Activated CD8-positive, alpha-beta memory T cell treated with anti-CD3 and anti-CD28 coated beads, Interleukin-2, amount 50 U/mL, for 24 hours (primary cell): ENCODE results near the gene KRTAP3-2.

Experiments used
- DNase-seq: peaks from one replicate; pipeline ENCODE4 v3.0.0-alpha.2; 2020; ENCODE audit errors: extremely low read depth

The KRTAP3-2 gene

DNA sequence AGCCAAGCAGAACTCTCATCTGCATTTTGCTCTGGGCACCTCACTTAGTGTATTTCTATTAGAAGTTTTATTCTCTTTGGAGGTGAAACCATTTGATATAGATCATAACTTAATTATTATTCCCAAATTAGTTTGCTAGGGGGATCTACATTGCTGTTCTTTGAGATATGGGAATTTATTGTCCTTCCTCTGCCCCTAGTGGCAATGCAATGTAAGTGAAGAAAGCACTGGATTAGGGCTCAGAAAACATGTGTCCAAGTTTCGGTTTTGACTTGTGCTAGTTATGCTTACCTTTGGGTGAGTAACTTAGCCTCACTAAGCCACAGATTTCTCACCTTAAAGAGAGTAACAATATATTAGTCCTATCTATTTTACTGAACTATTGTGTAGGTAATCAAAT, 35.9 kb downstream of the KRTAP3-2 start:
- no peak for DNase-seq

DNA sequence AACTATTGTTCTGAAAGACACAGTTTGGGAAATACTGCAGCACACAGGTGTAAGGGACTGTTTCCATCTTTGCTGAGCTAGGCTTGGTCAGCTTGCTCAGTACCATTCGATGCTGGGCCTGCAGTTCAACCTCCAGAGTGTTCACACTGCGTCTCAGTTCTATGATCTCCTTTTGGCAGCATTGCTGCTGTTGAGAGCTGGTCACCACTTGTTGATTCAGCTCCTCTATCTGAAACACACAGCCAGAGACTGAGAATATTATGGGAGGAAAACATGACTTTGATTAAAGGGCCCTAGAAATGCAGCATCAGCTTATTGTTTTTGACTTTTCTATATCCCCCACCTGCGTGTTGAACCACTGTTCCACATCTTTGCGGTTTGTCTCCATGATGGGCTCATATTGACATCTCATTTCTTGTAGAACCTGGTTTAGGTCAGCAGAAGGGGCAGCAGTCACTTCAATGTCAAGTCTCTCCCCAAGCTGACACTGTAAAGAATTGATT, 37.6 kb downstream of the KRTAP3-2 start:
- DNase-seq = no peak

DNA sequence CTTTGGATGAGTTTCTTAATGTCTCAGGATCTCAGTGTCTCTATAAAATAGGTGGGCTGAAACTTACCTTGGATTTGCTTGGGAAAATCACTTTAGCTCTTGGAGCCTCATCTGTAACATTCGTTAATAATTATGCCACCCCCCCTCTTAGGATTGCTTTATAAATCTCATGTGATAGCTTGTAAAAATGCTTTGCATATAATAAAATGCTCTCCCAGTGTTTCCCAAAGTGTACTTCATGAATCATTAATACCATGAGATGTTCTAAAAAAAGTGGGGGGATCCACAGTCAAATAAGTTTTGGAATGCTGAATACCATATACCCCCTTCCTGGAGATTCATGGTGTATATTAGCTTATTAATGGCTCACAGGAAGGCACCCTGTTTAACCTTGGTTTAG, 38.1 kb downstream of the KRTAP3-2 start:
- DNase-seq = no peak

DNA sequence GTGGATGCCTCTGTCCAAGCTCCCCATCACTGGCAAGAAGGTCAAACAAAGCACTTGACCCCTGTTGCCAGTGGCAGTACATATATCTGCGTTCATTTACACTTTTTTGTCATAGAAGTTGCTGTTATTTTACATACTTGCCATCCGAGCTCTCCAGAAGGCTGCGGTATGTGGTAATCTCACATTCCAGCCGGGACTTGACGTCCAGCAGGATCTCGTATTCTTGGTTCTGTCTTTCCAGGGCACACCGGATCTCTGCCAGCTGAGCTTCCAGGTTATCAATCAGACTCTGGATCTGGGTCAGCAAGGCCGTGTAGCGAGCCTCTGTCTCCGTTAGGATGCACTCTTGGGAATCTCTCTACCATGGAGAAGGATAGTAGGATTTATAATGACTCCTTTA, 39.6 kb downstream of the KRTAP3-2 start:
- DNase-seq = no peak

DNA sequence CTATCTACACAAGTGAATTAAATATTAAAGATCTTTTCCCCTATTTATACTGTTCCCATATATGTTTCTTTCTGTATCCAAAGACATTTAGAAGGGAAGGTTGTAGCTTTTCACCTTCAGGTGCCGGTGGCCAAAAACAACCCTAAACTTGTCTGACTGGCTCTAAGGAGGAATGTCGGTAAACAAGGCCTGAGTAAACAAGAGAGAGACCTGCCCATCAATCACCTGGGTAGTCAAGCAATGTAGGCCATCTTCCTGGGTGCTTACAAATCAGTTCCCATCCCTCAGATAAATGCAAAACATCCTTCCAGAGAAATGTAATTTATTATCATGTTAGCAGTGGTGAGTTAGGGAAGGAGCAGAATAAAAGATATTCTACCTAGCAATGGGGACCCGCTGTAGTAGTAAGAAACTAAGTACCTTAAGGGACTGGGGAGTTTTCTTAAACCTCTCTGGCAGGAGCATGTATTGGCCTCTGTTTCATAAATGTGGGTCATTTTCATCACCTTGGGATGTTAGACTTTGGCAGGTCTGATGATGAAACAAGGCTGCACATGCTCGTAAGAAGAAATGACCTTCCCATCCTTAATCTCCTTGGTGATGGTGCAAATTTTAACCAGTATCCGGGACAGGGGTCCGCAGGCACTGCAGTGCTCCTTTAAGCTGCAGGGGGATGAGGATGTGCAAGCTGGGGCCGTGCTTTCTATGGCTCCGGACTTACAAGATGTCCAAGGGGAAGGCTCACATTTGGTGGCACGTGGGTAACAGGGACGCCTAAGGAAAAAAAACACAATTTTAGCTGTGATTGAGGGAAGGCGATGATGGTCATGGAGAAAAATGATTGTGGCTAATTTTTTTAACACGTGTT, 41.4 kb downstream of the KRTAP3-2 start:
- DNase-seq = no peak

DNA sequence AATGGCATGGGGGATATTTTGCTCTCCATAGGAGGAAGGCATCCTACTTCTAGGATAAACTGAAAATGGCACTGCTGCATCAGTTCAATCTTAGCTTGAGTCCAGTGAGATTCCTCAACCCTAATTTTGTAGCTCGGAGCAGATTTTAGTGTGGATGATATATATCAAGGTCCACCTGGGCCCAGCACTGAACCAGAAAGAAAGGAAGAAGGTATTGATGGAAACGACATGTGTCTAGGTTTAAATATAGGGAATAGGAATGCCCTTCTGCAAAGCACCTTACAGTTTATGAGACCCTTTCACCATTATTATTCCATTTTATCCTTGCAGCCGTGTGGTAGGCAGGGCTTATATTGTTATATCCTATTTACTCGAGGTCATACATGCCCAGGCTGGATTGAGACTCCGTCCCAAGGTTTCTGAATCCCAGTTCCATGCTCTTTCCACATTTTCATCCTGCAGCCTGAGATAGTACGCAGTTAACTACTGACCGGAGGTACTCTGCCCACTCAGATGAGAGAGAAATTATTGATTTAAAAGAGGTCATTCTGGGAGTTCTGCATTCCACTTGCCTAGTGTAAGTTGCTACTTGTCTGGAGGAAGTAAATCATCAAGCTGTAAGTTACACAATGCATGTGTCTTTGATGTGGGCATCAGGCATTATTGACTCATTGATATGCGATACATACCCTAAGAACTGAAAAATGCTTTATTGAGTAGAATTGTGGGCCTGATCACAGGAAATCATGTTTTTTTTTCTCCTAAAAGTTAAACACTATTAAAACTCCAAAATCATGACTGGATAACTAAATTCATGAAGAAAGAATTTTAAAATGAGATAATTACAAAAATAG, 43.1 kb downstream of the KRTAP3-2 start:
- DNase-seq = no peak

DNA sequence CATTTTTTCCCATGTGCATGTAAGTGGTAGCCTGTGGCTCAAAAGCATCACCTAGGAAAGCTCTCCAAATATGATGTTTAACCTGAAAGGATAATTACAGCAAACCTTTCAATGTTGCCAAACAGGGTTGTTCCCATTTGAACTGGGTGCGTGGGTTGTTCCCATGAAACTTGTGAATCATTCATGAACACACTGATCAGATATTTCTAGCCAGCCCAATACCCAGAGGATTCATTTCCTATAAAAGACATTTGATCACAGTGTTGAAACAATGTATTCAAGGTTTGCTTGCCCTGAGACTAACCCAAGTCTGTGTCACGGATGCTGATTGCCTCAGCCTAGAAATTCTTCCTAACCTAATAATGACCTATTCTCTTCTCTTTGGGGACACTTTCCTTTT, 45.8 kb downstream of the KRTAP3-2 start:
- DNase-seq = no peak

DNA sequence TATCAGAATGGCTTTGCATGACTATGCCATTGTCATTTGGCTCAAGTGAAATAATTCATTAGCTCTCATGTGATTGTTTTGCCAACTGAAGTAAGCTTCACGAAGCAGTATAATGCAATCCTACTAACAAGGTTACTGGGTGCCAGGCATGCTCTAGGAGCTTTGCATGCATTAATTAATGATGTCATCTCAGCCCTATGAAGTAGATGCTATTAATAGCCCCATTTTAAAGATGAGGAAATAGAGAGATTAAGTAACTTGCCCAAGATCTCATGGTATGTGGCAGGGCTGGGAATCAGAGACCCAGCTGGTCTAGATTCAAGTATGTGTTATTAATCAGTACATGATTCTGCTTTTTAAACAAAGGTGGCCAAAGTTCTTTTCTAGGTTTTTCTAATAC, 47.0 kb downstream of the KRTAP3-2 start:
- DNase-seq = no peak

DNA sequence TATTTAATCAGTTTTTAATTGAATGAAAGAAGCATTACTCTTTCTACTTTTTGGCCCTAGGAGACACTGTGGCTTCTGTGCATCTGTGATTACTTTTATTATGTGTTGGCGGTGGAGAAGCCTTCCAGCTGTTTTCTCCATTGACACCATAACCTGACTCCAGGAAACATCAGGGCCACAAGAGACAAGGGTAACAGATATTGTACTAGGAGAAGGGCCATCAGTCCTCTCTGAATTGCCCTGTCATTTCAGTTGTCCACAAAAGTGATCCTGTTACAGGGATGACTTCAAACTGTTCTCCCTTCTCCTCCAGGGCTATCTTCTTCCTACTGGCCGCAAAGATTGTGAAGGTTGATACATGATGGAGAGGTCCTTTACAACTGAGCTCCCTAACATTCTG, 47.6 kb downstream of the KRTAP3-2 start:
- no peak for DNase-seq

DNA sequence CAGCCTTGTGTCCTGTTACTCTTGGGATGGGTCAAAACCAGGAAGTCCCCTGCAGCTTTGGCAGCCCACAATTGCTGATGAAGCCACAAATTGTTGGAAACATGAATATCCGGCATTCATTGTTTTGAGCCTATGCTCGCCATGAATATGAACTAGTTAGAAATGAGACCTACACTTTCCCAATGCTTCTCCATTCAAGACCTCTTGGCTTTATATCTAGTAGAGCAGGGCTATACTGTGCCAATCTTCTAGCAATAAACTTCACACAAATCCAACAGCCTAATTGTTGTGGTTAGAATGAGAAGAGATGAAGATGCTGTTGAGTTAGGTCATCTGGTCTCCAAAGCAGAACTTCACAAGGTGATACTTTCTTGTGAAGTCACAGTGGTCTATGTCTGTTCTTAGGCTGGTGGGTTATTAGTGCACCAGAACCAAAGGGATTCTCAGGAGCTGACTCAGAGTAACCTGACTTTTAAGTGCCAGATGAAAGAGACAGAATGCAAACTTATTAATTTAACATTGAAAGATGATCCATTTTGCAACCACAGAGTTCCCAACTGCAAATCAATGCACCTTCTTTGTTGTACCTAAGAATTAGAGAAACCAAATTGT, 48.6 kb downstream of the KRTAP3-2 start:
- DNase-seq = no peak

DNA sequence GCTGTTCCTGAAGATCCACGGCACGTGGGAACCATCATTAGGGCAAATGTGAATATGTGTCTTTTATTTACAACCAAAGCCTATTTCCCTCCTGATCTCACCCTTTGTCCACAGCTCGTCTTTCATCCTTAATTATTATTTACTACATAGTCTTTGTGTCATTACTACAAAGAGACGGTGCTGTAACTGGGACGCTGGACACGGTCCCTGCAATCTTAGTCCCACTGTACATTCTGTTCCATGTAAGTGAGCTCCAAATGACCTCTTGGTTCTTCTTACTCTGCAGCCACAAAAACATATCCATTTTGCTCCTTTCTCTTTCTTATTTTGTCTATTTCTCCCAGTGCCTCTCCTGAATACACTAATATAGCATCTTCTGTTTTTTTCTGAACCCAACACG, 49.5 kb downstream of the KRTAP3-2 start:
- DNase-seq = no peak

DNA sequence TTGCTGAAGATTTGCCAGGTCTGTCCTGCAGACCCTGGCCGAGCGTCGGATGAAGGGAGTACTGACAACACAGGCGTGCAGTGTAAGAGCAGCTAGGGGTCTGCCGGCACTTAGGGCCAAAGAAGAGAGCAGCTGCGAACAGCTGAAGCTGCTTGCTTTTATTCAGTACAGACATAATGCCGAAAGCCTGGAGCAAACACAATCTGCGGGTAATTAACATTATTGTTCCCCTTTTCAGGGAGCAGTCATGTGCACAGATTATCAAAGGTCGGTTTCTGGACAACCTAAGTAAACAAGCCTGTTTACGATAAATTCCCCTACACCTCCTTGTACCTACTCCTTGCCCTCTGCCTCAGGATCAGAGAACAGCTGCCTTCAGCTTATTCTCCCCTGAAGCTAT, 50.3 kb downstream of the KRTAP3-2 start:
- no peak for DNase-seq
